Esophagus squamous epithelium (tissue), 4 donors: Measurements from ENCODE around the gene SLC30A9.

Source experiments
- POLR2A ChIP-seq, 4 donors: fragments of 450-650 bp; IDR thresholded peaks; one replicate each; pipeline ENCODE4 v1.6.1; 2017; ENCODE audit warnings: antibody characterized with exemption in 4 of 4, mild to moderate bottlenecking in 4 of 4, moderate library complexity in 3 of 4
- TF ChIP-seq, protein P1 (sequence below), 6 experiments: fragments of 450-650 bp in 4 of 6; fragments of 200-600 bp in 2 of 6; sonication (generic) in 2 of 6; IDR thresholded peaks; one replicate each; pipeline ENCODE4 v1.5.1; 2016 to 2019; ENCODE audit warnings: antibody characterized with exemption in 6 of 6, mild to moderate bottlenecking in 4 of 6, moderate library complexity in 4 of 6

DNA sequence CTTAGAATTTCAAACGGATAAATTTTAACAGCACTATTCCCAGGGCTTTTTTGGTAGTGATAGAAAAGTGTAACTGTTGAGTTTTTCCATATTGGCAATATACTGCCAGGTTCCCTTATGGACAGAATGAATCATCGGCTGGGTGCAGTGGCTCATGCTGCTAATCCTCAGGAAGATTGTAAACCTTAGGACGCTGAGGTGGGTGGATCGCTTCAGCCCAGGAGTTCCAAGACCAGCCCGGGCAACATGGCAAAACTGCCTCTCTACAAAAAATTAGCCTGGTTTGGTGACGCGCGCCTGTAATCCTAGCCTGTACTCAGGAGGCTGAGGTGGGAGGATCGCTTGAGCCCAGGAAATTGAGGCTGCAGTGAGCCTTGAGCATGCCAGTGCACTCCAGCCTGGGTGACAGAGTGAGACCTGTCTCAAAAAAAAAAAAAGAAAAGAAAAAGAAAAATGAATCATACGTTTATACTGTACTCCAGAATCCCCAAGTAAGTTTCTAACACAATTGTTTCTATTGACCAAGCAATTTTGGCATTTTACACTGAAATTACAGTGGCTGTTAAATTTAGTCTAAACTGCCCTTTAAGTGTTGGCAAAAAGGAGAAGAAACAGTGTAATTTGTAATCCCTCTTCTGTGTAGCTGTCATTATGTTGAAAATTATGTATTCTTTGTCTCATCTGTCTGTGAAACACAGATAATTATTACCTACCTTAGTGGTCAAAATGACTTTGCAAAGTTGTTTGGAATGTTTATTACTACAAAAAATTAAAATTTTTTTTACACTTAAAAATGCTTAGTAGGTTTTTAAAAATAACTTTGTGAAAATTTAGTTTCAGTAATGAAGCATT is 1.8 kb downstream of the SLC30A9 start:
- TF ChIP-seq, protein P1, sequence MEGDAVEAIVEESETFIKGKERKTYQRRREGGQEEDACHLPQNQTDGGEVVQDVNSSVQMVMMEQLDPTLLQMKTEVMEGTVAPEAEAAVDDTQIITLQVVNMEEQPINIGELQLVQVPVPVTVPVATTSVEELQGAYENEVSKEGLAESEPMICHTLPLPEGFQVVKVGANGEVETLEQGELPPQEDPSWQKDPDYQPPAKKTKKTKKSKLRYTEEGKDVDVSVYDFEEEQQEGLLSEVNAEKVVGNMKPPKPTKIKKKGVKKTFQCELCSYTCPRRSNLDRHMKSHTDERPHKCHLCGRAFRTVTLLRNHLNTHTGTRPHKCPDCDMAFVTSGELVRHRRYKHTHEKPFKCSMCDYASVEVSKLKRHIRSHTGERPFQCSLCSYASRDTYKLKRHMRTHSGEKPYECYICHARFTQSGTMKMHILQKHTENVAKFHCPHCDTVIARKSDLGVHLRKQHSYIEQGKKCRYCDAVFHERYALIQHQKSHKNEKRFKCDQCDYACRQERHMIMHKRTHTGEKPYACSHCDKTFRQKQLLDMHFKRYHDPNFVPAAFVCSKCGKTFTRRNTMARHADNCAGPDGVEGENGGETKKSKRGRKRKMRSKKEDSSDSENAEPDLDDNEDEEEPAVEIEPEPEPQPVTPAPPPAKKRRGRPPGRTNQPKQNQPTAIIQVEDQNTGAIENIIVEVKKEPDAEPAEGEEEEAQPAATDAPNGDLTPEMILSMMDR (IDR thresholded peaks at IDR 0.05) = no peak
- TF ChIP-seq POLR2A (IDR thresholded peaks at IDR 0.05) = no peak
